Measurements from ENCODE around the gene FREY1. TPM values are rescaled to one million over a fixed set of nuclear protein-coding genes. Genes with fewer than 3 reads are reported as not detected.

Gene FREY1
- total and polyA plus RNA-seq, 2 of the 13 experiments (the other 11 are each of a cell fraction or from before 2014, with no cell fraction given), result 0.44 to 0.73 TPM

- no peak overlapping the region for H3K4me3 ChIP-seq (replicated peaks in 1 of 3; ENCODE audit: insufficient read depth in 1 of 3, low read depth in 2 of 3, low read length in 3 of 3)
- ATAC-seq (no peak), FAIRE-seq (no peak), DNase-seq (ENCODE audit: low spot score) (no peak)
- H4K20me1 ChIP-seq (ENCODE audit: insufficient read depth, low read length), result no peaks in the 10 kb centered on the region
- H3K79me2 ChIP-seq (ENCODE audit: insufficient read depth, low read length), result no peaks in the 10 kb centered on the region
- in situ Hi-C loops (cut with HindIII; ENCODE audit: extremely low pct_ligation_motif_present, low pct_unique_long_range_greater_than_20kb) (no loop called here), intact Hi-C loops (cut with micrococcal nuclease; ENCODE audit: unreplicated experiment) (no loop called here)
- 53% methylated on average over 5 of the region's 6 CpGs for WGBS (ENCODE audit: low lambda C conversion rate)
- peaks cover 0 to 15% of the 10 kb centered on the region in 2 experiments; a peak in 2 of 5 replicates for H3K27me3 ChIP-seq (ENCODE audit: control insufficient read depth in 1 of 2, insufficient read depth in 2 of 2, low read length in 2 of 2)
- no peak overlapping the region for H3K9ac ChIP-seq (ENCODE audit: insufficient read depth, low read depth, low read length)
- BruUV-seq (replicated peaks), result no TSS peak
- no peak for TF ChIP-seq SSRP1 (CRISPR knock-in tag; IDR thresholded peaks at IDR 0.05)
- no peak for TF ChIP-seq TIGD3 (CRISPR knock-in tag; IDR thresholded peaks at IDR 0.05; ENCODE audit: borderline replicate concordance)
- TF ChIP-seq, protein P1, sequence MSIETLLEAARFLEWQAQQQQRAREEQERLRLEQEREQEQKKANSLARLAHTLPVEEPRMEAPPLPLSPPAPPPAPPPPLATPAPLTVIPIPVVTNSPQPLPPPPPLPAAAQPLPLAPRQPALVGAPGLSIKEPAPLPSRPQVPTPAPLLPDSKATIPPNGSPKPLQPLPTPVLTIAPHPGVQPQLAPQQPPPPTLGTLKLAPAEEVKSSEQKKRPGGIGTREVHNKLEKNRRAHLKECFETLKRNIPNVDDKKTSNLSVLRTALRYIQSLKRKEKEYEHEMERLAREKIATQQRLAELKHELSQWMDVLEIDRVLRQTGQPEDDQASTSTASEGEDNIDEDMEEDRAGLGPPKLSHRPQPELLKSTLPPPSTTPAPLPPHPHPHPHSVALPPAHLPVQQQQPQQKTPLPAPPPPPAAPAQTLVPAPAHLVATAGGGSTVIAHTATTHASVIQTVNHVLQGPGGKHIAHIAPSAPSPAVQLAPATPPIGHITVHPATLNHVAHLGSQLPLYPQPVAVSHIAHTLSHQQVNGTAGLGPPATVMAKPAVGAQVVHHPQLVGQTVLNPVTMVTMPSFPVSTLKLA (IDR thresholded peaks at IDR 0.05), result peak; percentile 78
- ChIA-PET POLR2A (no interaction called here), CTCF (ENCODE audit: low intra/inter-chr PET ratio, low total read pairs) (no interaction called here)
- H3K36me3 ChIP-seq (replicated peaks in 1 of 2; ENCODE audit: control insufficient read depth in 1 of 2, insufficient read depth in 2 of 2, low read length in 2 of 2), result no peaks in the 10 kb centered on the region
- no peak overlapping the region for H2AFZ ChIP-seq (ENCODE audit: low read length)
- H3K4me2 ChIP-seq (ENCODE audit: low read depth, low read length), result no peak overlapping the region
- H3K4me1 ChIP-seq (ENCODE audit: insufficient read depth, low read length), result peaks cover 36% of the 10 kb centered on the region
- H3K9me3 ChIP-seq (ENCODE audit: low read length), result no peaks in the 10 kb centered on the region
- no peak overlapping the region for H3K27ac ChIP-seq (ENCODE audit: extremely low read length, insufficient read depth, low read length)
Observed at GRCh38 chr11:45894555-45895247, 12.4 kb downstream of the FREY1 start.

DNA sequence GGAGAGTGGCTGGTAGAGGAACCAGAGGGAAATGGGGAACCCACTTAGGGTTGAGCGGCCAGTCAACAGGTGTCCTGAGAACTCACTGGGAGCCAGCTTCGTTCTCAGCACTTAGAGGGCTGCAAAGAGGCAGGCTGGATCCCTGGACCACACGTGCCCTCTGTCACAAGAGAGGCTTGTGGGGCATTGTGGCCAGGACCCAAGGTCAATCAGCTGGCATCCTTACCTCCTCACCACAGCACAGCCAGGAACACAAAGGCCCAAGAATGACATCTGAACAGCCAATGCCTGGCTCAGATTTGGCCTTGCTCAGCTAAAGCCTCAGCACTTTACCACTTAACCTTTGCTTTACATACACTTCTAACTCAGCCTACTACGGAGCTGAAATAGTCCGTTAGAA, 14.2 kb downstream of the FREY1 start:
- ChIA-PET POLR2A (interaction anchor here (1.0 kb wide), 1 partner anchor 16 kb away, joined by 3 read pairs; no protein-coding TSS in a partner anchor), CTCF (ENCODE audit: low intra/inter-chr PET ratio, low total read pairs) (no interaction called here)
- intact Hi-C loops (cut with micrococcal nuclease; ENCODE audit: unreplicated experiment) (no loop called here), in situ Hi-C loops (cut with HindIII; ENCODE audit: extremely low pct_ligation_motif_present, low pct_unique_long_range_greater_than_20kb) (no loop called here)
- Histone ChIP-seq H4K20me1 (ENCODE audit: insufficient read depth, low read length) (no peaks in the 10 kb centered on the region), H3K9me3 (ENCODE audit: low read length) (no peaks in the 10 kb centered on the region), H3K27me3 (ENCODE audit: control insufficient read depth in 1 of 2, insufficient read depth in 2 of 2, low read length in 2 of 2) (peaks cover 0 to 6% of the 10 kb centered on the region in 2 experiments; a peak in 2 of 5 replicates), H3K79me2 (ENCODE audit: insufficient read depth, low read length) (no peaks in the 10 kb centered on the region), H3K27ac (ENCODE audit: extremely low read length, insufficient read depth, low read length) (no peak overlapping the region), H3K4me3 (replicated peaks in 1 of 3; ENCODE audit: insufficient read depth in 1 of 3, low read depth in 2 of 3, low read length in 3 of 3) (no peak overlapping the region), H2AFZ (ENCODE audit: low read length) (no peak overlapping the region), H3K36me3 (replicated peaks in 1 of 2; ENCODE audit: control insufficient read depth in 1 of 2, insufficient read depth in 2 of 2, low read length in 2 of 2) (no peaks in the 10 kb centered on the region), H3K4me2 (ENCODE audit: low read depth, low read length) (peak overlapping the region; percentile 0; the same call in 1 of the 2 replicates), H3K9ac (ENCODE audit: insufficient read depth, low read depth, low read length) (no peak overlapping the region), H3K4me1 (ENCODE audit: insufficient read depth, low read length) (peaks cover 27% of the 10 kb centered on the region)
- no peak for TF ChIP-seq ZNF17 (CRISPR knock-in tag; IDR thresholded peaks at IDR 0.05)
- ATAC-seq (no peak; the same call in 2 of the 3 replicates), FAIRE-seq (no peak), DNase-seq (ENCODE audit: low spot score) (no peak)
- WGBS (ENCODE audit: low lambda C conversion rate), result 22% methylated on average over 3 of the region's 5 CpGs
- BruUV-seq (replicated peaks), result no TSS peak
